SU-DHL-6 (cell line): ENCODE measurements around the gene SACS.

Experiments used
- H2AFZ ChIP-seq: fragments of 200-600 bp; sonication (generic); 2 replicates; pipeline ENCODE4 v1.6.1; 2014; ENCODE audit warnings: low read depth, mild to moderate bottlenecking, moderate library complexity, mixed read lengths, antibody characterized with exemption, low read length; ENCODE audit not compliant: severe bottlenecking
- H3F3A ChIP-seq: fragments of 200-600 bp; shearing (Covaris generic); 2 replicates; pipeline ENCODE4 v1.6.0; 2016; ENCODE audit warnings: antibody characterized with exemption, mild to moderate bottlenecking; ENCODE audit not compliant: insufficient read depth
- H3K27ac ChIP-seq: fragments of 200-600 bp; sonication (generic); 2 replicates; pipeline ENCODE4 v1.5.1; 2016; ENCODE audit warnings: low read depth, mild to moderate bottlenecking, low read length, moderate library complexity, mixed read lengths
- H3K27me3 ChIP-seq: fragments of 200-600 bp; sonication (generic), shearing (Covaris generic); 2 replicates; pipeline ENCODE4 v1.6.0; 2014; ENCODE audit warnings: mild to moderate bottlenecking, low read length
- H3K36me3 ChIP-seq: fragments of 200-600 bp; sonication (generic); 2 replicates; pipeline ENCODE4 v1.6.1; 2014; ENCODE audit warnings: mild to moderate bottlenecking, low read length, mixed read lengths
- H3K4me2 ChIP-seq: fragments of 300-600, 200-600 bp; shearing (Covaris generic), sonication (generic); 2 replicates; pipeline ENCODE4 v1.6.0; 2014; ENCODE audit warnings: low read length, low read depth, mild to moderate bottlenecking; ENCODE audit not compliant: poor library complexity, severe bottlenecking
- H3K4me3 ChIP-seq: fragments of 200-600 bp; sonication (generic); 2 replicates; pipeline ENCODE4 v1.5.1; 2014; ENCODE audit warnings: antibody characterized with exemption, low read length, mild to moderate bottlenecking, mixed read lengths; ENCODE audit not compliant: insufficient read depth, poor library complexity, severe bottlenecking
- H3K79me2 ChIP-seq: fragments of 200-600 bp; sonication (generic); 2 replicates; pipeline ENCODE4 v1.6.1; 2014; ENCODE audit warnings: mild to moderate bottlenecking, low read length, moderate library complexity; ENCODE audit not compliant: insufficient read depth
- H3K9ac ChIP-seq: fragments of 200-600 bp; sonication (generic); 2 replicates; pipeline ENCODE4 v1.7.0; 2014; ENCODE audit warnings: mild to moderate bottlenecking, low read length
- H3K9me2 ChIP-seq: fragments of 200-600 bp; sonication (generic); replicated peaks from 2 replicates; pipeline ENCODE4 v1.6.1; 2014; ENCODE audit warnings: low read length; ENCODE audit not compliant: insufficient read depth
- H3K9me3 ChIP-seq: fragments of 200-600 bp; sonication (generic); 2 replicates; pipeline ENCODE4 v1.6.1; 2014; ENCODE audit warnings: low read length, mixed read lengths; ENCODE audit not compliant: insufficient read depth
- H4K20me1 ChIP-seq: fragments of 200-600 bp; sonication (generic); 2 replicates; pipeline ENCODE4 v1.6.1; 2014; ENCODE audit warnings: low read depth, mild to moderate bottlenecking, antibody characterized with exemption, low read length, moderate library complexity, mixed read lengths
- CTCF ChIP-seq: fragments of 200-600 bp; sonication (generic); IDR thresholded peaks from one replicate; pipeline ENCODE4 v1.5.1; 2017; ENCODE audit warnings: antibody characterized with exemption, mild to moderate bottlenecking, low read length, moderate library complexity; ENCODE audit not compliant: insufficient read depth, poor library complexity, severe bottlenecking
- EZH2phosphoT487 ChIP-seq: fragments of 200-600 bp; sonication (generic), shearing (Covaris generic); conservative IDR thresholded peaks from 2 replicates; pipeline ENCODE4 v1.6.1; 2018; ENCODE audit warnings: mild to moderate bottlenecking, antibody characterized with exemption, low read length, moderate library complexity, mixed read lengths

The SACS gene

GRCh38 chr13:23447927-23448326, 14.4 kb upstream of the SACS start:
- no peak overlapping the region for H3K4me2 ChIP-seq
- H3K9ac ChIP-seq: no peak overlapping the region
- no peaks in the 10 kb centered on the region for H3K9me2 ChIP-seq
- H4K20me1 ChIP-seq: no peaks in the 10 kb centered on the region
- no peaks in the 10 kb centered on the region for H3K27me3 ChIP-seq
- TF ChIP-seq CTCF: no peak
- no peak for TF ChIP-seq EZH2phosphoT487
- no peak overlapping the region for H3K4me3 ChIP-seq
- no peak overlapping the region for H2AFZ ChIP-seq
- no peaks in the 10 kb centered on the region for H3K9me3 ChIP-seq
- H3K79me2 ChIP-seq: no peaks in the 10 kb centered on the region
- no peaks in the 10 kb centered on the region for H3K36me3 ChIP-seq
- H3K27ac ChIP-seq: no peak overlapping the region
- H3F3A ChIP-seq: no peaks in the 10 kb centered on the region

- Histone ChIP-seq H3K36me3 (no peaks in the 10 kb centered on the region), H3K9ac (no peak overlapping the region), H3K27me3 (no peaks in the 10 kb centered on the region), H3K9me3 (no peaks in the 10 kb centered on the region), H3K4me3 (no peak overlapping the region), H3K27ac (no peak overlapping the region), H3K79me2 (no peaks in the 10 kb centered on the region), H3K9me2 (no peaks in the 10 kb centered on the region), H4K20me1 (no peaks in the 10 kb centered on the region), H2AFZ (no peak overlapping the region), H3K4me2 (no peak overlapping the region), H3F3A (no peaks in the 10 kb centered on the region)
- TF ChIP-seq EZH2phosphoT487: no peak
- no peak for TF ChIP-seq CTCF
Observed at GRCh38 chr13:23445794-23446193, 12.3 kb upstream of the SACS start.

DNA sequence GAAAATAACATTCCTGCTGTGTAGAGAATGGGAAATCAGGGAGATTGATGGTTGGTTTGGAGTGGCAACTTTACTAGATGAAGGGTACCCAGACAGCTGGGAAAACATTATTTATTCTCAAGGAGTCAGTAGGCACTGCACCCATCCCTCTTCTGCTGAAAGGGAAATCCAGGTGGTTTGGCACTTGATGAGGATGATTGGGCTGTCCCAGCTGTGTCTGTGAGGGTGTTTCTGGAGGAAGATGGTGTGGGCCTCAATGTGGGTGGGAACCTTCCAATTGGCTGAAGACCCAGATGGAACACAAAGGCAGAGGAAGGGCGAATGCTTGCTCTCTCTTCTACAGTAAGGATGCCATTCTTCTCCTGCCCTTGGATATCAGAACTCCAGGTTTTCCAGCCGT, 10.4 kb upstream of the SACS start:
- H3K27ac ChIP-seq: no peak overlapping the region
- H3K9ac ChIP-seq: no peak overlapping the region
- no peaks in the 10 kb centered on the region for H3K79me2 ChIP-seq
- H3K4me3 ChIP-seq: no peak overlapping the region
- H3K4me2 ChIP-seq: no peak overlapping the region
- H2AFZ ChIP-seq: no peak overlapping the region
- no peaks in the 10 kb centered on the region for H3K9me3 ChIP-seq
- H4K20me1 ChIP-seq: no peaks in the 10 kb centered on the region
- no peak for TF ChIP-seq CTCF
- TF ChIP-seq EZH2phosphoT487: no peak
- no peaks in the 10 kb centered on the region for H3K27me3 ChIP-seq
- no peaks in the 10 kb centered on the region for H3K9me2 ChIP-seq
- no peaks in the 10 kb centered on the region for H3K36me3 ChIP-seq
- H3F3A ChIP-seq: no peaks in the 10 kb centered on the region

DNA sequence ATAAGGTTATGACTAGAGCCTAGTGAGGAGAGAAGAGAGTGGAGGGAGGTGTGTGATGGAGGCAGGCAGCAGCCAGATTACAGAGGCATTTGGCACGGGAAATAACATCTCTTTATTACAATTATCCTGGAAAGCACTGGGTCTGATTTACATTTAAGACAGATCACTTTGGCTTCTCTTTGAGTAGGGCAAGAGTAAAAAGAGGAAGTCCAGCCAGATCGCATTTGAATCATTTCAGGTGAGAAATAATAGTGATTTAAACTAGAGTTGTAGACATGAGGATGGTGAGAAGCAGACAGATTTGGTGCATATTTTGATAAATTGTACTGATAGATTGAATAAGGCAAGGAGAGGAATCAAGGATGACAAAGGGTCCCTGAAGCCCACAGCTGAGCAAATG, 9.6 kb upstream of the SACS start:
- no peaks in the 10 kb centered on the region for H3K9me2 ChIP-seq
- no peak overlapping the region for H3K27ac ChIP-seq
- H3K79me2 ChIP-seq: no peaks in the 10 kb centered on the region
- H3K27me3 ChIP-seq: no peaks in the 10 kb centered on the region
- TF ChIP-seq CTCF: no peak
- no peak for TF ChIP-seq EZH2phosphoT487
- no peaks in the 10 kb centered on the region for H3K36me3 ChIP-seq
- no peaks in the 10 kb centered on the region for H4K20me1 ChIP-seq
- H3K9me3 ChIP-seq: no peaks in the 10 kb centered on the region
- no peak overlapping the region for H3K9ac ChIP-seq
- H3K4me3 ChIP-seq: no peak overlapping the region
- H2AFZ ChIP-seq: no peak overlapping the region
- no peaks in the 10 kb centered on the region for H3F3A ChIP-seq
- H3K4me2 ChIP-seq: no peak overlapping the region
